Tibial nerve (tissue), 4 donors: ENCODE results near the gene SYDE1. TPM values are rescaled to one million over a fixed set of nuclear protein-coding genes. Genes with fewer than 3 reads are reported as not detected.

Experiments
- DNase-seq, 2 donors: peaks; one replicate each; pipeline ENCODE4 v3.0.0-alpha.2; 2019; ENCODE audit warnings: low spot score in 2 of 2
- H3K27ac ChIP-seq, 4 donors: fragments of 200-600 bp; sonication (generic) in 3 of 4; one replicate each; pipeline ENCODE4 v1.5.1; 2017 to 2019; ENCODE audit warnings: mild to moderate bottlenecking in 1 of 4
- H3K27me3 ChIP-seq, 2 donors: fragments of 200-600 bp; sonication (generic) in 1 of 2; one replicate each; pipeline versions ENCODE4 v1.5.1 to v1.6.0; 2017 to 2019
- H3K36me3 ChIP-seq, 3 donors: fragments of 200-600 bp; sonication (generic); one replicate each; pipeline ENCODE4 v1.5.1; 2018 to 2019
- H3K4me1 ChIP-seq, 4 donors: fragments of 200-600 bp; sonication (generic) in 3 of 4; one replicate each; pipeline ENCODE4 v1.5.1; 2017 to 2019
- H3K4me3 ChIP-seq, 4 donors: fragments of 200-600 bp; sonication (generic) in 3 of 4; one replicate each; pipeline ENCODE4 v1.5.1; 2017 to 2019; ENCODE audit warnings: mild to moderate bottlenecking in 1 of 4, moderate library complexity in 1 of 4
- H3K9me3 ChIP-seq, 4 donors: fragments of 200-600 bp; sonication (generic) in 3 of 4; one replicate each; pipeline ENCODE4 v1.5.1; 2017 to 2019
- EP300 ChIP-seq, 2 donors: sonication (generic); formaldehyde crosslinking; IDR thresholded peaks; one replicate each; pipeline ENCODE4 v1.6.1; 2017; ENCODE audit warnings: antibody characterized with exemption in 2 of 2, mild to moderate bottlenecking in 1 of 2
- POLR2A ChIP-seq, 2 donors: fragments of 450-650 bp; IDR thresholded peaks; one replicate each; pipeline ENCODE4 v1.6.1; 2017; ENCODE audit warnings: antibody characterized with exemption in 2 of 2, mild to moderate bottlenecking in 2 of 2, moderate library complexity in 2 of 2
- WGBS, 2 donors: methylation state at CpG; one replicate each; pipeline ENCODE4 v1.1.5; 2018; 5-methylcytosine and 5-hydroxymethylcytosine counted together
- small RNA-seq: library from RNA; depleted of rRNA; stranded (forward); fragments of <200 nt; gene quantifications from one replicate; pipeline ENCODE3, GENCODE V24; 2016
- total RNA-seq, 4 donors: library from RNA; depleted of rRNA; stranded (reverse); fragments of >200 nt; gene quantifications; one replicate each; pipeline ENCODE4 v1.1.0, GENCODE V29; 2016
- TF ChIP-seq, protein P1 (sequence below), 5 experiments: fragments of 200-600 bp in 3 of 5; fragments of 450-650 bp in 2 of 5; sonication (generic) in 3 of 5; IDR thresholded peaks; one replicate each; pipeline ENCODE4 v1.5.1; 2016 to 2019; ENCODE audit warnings: antibody characterized with exemption in 5 of 5, mild to moderate bottlenecking in 3 of 5, moderate library complexity in 2 of 5

Gene SYDE1
- total RNA-seq, 4 donors from 2014 or later: 31.9 to 58.6 (median 49.4) TPM

GRCh38 chr19:15159251-15159650 lies 52.0 kb downstream of the SYDE1 start:
- Histone ChIP-seq H3K36me3 (peaks cover 0 to 25% (median 0%) of the 10 kb centered on the region in 3 donors), H3K4me3 (no peak overlapping the region), H3K27ac (no peak overlapping the region), H3K27me3 (no peaks in the 10 kb centered on the region), H3K9me3 (peaks cover 0 to 24% (median 0%) of the 10 kb centered on the region in 4 donors), H3K4me1 (no peaks in the 10 kb centered on the region)
- WGBS, 2 donors: 79 to 83% methylated on average over 3 of the region's 3 CpGs
- TF ChIP-seq POLR2A (IDR thresholded peaks at IDR 0.05): no peak
- TF ChIP-seq, protein P1, sequence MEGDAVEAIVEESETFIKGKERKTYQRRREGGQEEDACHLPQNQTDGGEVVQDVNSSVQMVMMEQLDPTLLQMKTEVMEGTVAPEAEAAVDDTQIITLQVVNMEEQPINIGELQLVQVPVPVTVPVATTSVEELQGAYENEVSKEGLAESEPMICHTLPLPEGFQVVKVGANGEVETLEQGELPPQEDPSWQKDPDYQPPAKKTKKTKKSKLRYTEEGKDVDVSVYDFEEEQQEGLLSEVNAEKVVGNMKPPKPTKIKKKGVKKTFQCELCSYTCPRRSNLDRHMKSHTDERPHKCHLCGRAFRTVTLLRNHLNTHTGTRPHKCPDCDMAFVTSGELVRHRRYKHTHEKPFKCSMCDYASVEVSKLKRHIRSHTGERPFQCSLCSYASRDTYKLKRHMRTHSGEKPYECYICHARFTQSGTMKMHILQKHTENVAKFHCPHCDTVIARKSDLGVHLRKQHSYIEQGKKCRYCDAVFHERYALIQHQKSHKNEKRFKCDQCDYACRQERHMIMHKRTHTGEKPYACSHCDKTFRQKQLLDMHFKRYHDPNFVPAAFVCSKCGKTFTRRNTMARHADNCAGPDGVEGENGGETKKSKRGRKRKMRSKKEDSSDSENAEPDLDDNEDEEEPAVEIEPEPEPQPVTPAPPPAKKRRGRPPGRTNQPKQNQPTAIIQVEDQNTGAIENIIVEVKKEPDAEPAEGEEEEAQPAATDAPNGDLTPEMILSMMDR (IDR thresholded peaks at IDR 0.05): no peak
- no peak for TF ChIP-seq EP300 (IDR thresholded peaks at IDR 0.05)
- DNase-seq: no peak

- H3K36me3 ChIP-seq: peaks cover 0 to 42% (median 0%) of the 10 kb centered on the region in 3 donors
- WGBS, 2 donors: 89 to 98% methylated on average over 22 to 26 of the region's 42 CpGs
Measured at GRCh38 chr19:15161028-15161984, 54.1 kb downstream of the SYDE1 start.

More at GRCh38 chr19:15161028-15161984, 54.1 kb downstream of the SYDE1 start:
- TF ChIP-seq POLR2A (IDR thresholded peaks at IDR 0.05): no peak
- TF ChIP-seq, protein P1 (IDR thresholded peaks at IDR 0.05): peak in 1 of 5 experiments; percentile 14
- H3K4me1 ChIP-seq: no peaks in the 10 kb centered on the region
- H3K9me3 ChIP-seq: peaks cover 0 to 41% (median 0%) of the 10 kb centered on the region in 4 donors
- no peak overlapping the region for H3K27ac ChIP-seq
- H3K4me3 ChIP-seq: no peak overlapping the region
- no peaks in the 10 kb centered on the region for H3K27me3 ChIP-seq
- DNase-seq: no peak

Small RNAs within 50 kb of the gene (small RNA-seq; reads per million reads assigned to genes)
- not detected for gene RNU6-782P

Other genes starting within 250 kb of the SYDE1 start
- gene OR7A17, start 221.3 kb upstream of the SYDE1 start, total RNA-seq: not detected
- not detected for gene OR7C2, start 165.9 kb upstream of the SYDE1 start, total RNA-seq
- gene SLC1A6, start 127.5 kb upstream of the SYDE1 start, total RNA-seq: not detected
- not detected for gene CASP14, start 57.9 kb upstream of the SYDE1 start, total RNA-seq
- not detected for gene OR1I1, start 25.2 kb upstream of the SYDE1 start, total RNA-seq
- 10 to 100 TPM; 34.3 to 86.1 (median 53.2) TPM for gene NOTCH3, start 93.6 kb downstream of the SYDE1 start, total RNA-seq
- gene EPHX3, start 125.0 kb downstream of the SYDE1 start, total RNA-seq: under 1 TPM in 1 of 4 donors, not detected in 3; 0.20 TPM
- gene BRD4, start 225.1 kb downstream of the SYDE1 start, total RNA-seq: 10 to 100 TPM; 34.7 to 69.6 (median 36.0) TPM